Tibial artery (tissue), 4 donors: Measurements from ENCODE around the gene MRPL18.

Experiments
- DNase-seq, 2 donors: peaks; one replicate each; pipeline ENCODE4 v3.0.0-alpha.2; 2019
- H3K27ac ChIP-seq, 2 donors: fragments of 200-600 bp; sonication (generic) in 1 of 2; 1 replicate in 1 of 2; 2 replicates in 1 of 2; pipeline ENCODE4 v1.5.1; 2018 to 2019; ENCODE audit warnings: mild to moderate bottlenecking in 1 of 2
- H3K27me3 ChIP-seq, 2 donors: fragments of 200-600 bp; sonication (generic) in 1 of 2; one replicate each; pipeline versions ENCODE4 v1.5.1 to v1.6.0; 2016 to 2019
- H3K36me3 ChIP-seq, 3 donors: fragments of 200-600 bp; sonication (generic) in 2 of 3; one replicate each; pipeline ENCODE4 v1.5.1; 2016 to 2019; ENCODE audit warnings: mild to moderate bottlenecking in 2 of 3
- H3K4me1 ChIP-seq, 4 donors: fragments of 200-600 bp; sonication (generic) in 2 of 4; 1 replicate in 3 of 4; 2 replicates in 1 of 4; pipeline ENCODE4 v1.5.1; 2016 to 2019
- H3K4me3 ChIP-seq, 2 donors: fragments of 200-600 bp; sonication (generic) in 1 of 2; 1 replicate in 1 of 2; 2 replicates in 1 of 2; pipeline ENCODE4 v1.5.1; 2018 to 2019; ENCODE audit warnings: mild to moderate bottlenecking in 2 of 2
- H3K9me3 ChIP-seq, 3 donors: fragments of 200-600 bp; sonication (generic) in 1 of 3; one replicate each; pipeline ENCODE4 v1.5.1; 2016 to 2019
- CTCF ChIP-seq, 2 experiments: fragments of 200-600 bp in 1 of 2; fragments of 450-650 bp in 1 of 2; IDR thresholded peaks; one replicate each; pipeline ENCODE4 v1.5.1; 2017 to 2019; ENCODE audit warnings: antibody characterized with exemption in 2 of 2, mild to moderate bottlenecking in 1 of 2, moderate library complexity in 1 of 2
- intact Hi-C: fragments of 100-400 bp; cut with DNase I; formaldehyde crosslinking; loops from one replicate; pipeline ENCODE4 v1.15.0; 2023; ENCODE audit warnings: low total_unique reads

MRPL18 gene

GRCh38 chr6:159797554-159797953 lies 7.3 kb downstream of the MRPL18 start:
- no peak for TF ChIP-seq CTCF (IDR thresholded peaks at IDR 0.05)
- peaks cover 12 to 71% (median 52%) of the 10 kb centered on the region in 3 donors for H3K36me3 ChIP-seq
- no peaks in the 10 kb centered on the region for H3K27me3 ChIP-seq
- no peak overlapping the region for H3K4me3 ChIP-seq
- no peak for DNase-seq
- no peak overlapping the region for H3K27ac ChIP-seq
- H3K4me1 ChIP-seq = peaks cover 0 to 22% (median 11%) of the 10 kb centered on the region in 4 donors
- H3K9me3 ChIP-seq = no peaks in the 10 kb centered on the region
- intact Hi-C loops = loop anchor here (5.0 kb wide), 1 partner anchor 50 kb away; no protein-coding TSS in a partner anchor

- no peak for DNase-seq
- Histone ChIP-seq H3K36me3 (peaks cover 12 to 50% (median 43%) of the 10 kb centered on the region in 3 donors), H3K9me3 (no peaks in the 10 kb centered on the region), H3K27me3 (no peaks in the 10 kb centered on the region), H3K27ac (no peak within 1 kb of the TSS), H3K4me3 (no peak within 1 kb of the TSS), H3K4me1 (peaks cover 0 to 5% (median 0%) of the 10 kb centered on the region in 4 donors)
- intact Hi-C loops = no loop called here
- TF ChIP-seq CTCF (IDR thresholded peaks at IDR 0.05) = no peak
Observed at GRCh38 chr6:159800141-159800865, 10.0 kb downstream of the MRPL18 start, which contains the start of gene PNLDC1. TSS of gene PNLDC1 (plus strand) at chr6:159800276. CDS start at chr6:159800308, 32 bp downstream.

GRCh38 chr6:159801935-159802334 lies 11.7 kb downstream of the MRPL18 start:
- Histone ChIP-seq H3K36me3 (peaks cover 12 to 37% (median 36%) of the 10 kb centered on the region in 3 donors), H3K4me1 (no peaks in the 10 kb centered on the region), H3K27ac (no peak overlapping the region), H3K4me3 (no peak overlapping the region), H3K27me3 (no peaks in the 10 kb centered on the region), H3K9me3 (no peaks in the 10 kb centered on the region)
- TF ChIP-seq CTCF (IDR thresholded peaks at IDR 0.05) = no peak
- DNase-seq = no peak
- intact Hi-C loops = no loop called here

- Histone ChIP-seq H3K27me3 (no peaks in the 10 kb centered on the region), H3K9me3 (no peaks in the 10 kb centered on the region), H3K27ac (no peak overlapping the region), H3K36me3 (peaks cover 0 to 11% (median 11%) of the 10 kb centered on the region in 3 donors), H3K4me1 (no peaks in the 10 kb centered on the region), H3K4me3 (no peak overlapping the region)
- TF ChIP-seq CTCF (IDR thresholded peaks at IDR 0.05) = no peak
- intact Hi-C loops = no loop called here
- DNase-seq = no peak
Observed at GRCh38 chr6:159804504-159804903, 14.2 kb downstream of the MRPL18 start.

GRCh38 chr6:159805440-159806020 lies 15.3 kb downstream of the MRPL18 start:
- no peak overlapping the region for H3K4me3 ChIP-seq
- H3K9me3 ChIP-seq = no peaks in the 10 kb centered on the region
- no peak overlapping the region for H3K27ac ChIP-seq
- DNase-seq = no peak
- peaks cover 0 to 1% (median 1%) of the 10 kb centered on the region in 3 donors for H3K36me3 ChIP-seq
- intact Hi-C loops = no loop called here
- no peaks in the 10 kb centered on the region for H3K4me1 ChIP-seq
- no peak for TF ChIP-seq CTCF (IDR thresholded peaks at IDR 0.05)
- no peaks in the 10 kb centered on the region for H3K27me3 ChIP-seq
